Measurements from ENCODE around the gene SLC38A9.

The SLC38A9 gene

GRCh38 chr5:55600086-55600485, 112.0 kb downstream of the SLC38A9 start:
- TF ChIP-seq GATA3 (IDR thresholded peaks at IDR 0.05; ENCODE audit: low read depth, low read length) (no peak), GATA2 (IDR thresholded peaks at IDR 0.05; ENCODE audit: low read depth, low read length) (no peak)

GRCh38 chr5:55599148-55600050, 112.7 kb downstream of the SLC38A9 start:
- TF ChIP-seq GATA2 (IDR thresholded peaks at IDR 0.05; ENCODE audit: low read depth, low read length) (no peak), GATA3 (IDR thresholded peaks at IDR 0.05; ENCODE audit: low read depth, low read length) (no peak)

GRCh38 chr5:55597014-55597981, 114.8 kb downstream of the SLC38A9 start:
- TF ChIP-seq GATA3 (IDR thresholded peaks at IDR 0.05; ENCODE audit: low read depth, low read length) (no peak), GATA2 (IDR thresholded peaks at IDR 0.05; ENCODE audit: low read depth, low read length) (no peak)

- TF ChIP-seq GATA2 (IDR thresholded peaks at IDR 0.05; ENCODE audit: low read depth, low read length) (no peak), GATA3 (IDR thresholded peaks at IDR 0.05; ENCODE audit: low read depth, low read length) (no peak)
Measured at GRCh38 chr5:55594671-55595070, 117.5 kb downstream of the SLC38A9 start.

GRCh38 chr5:55593115-55593472, 119.0 kb downstream of the SLC38A9 start:
- TF ChIP-seq GATA3 (IDR thresholded peaks at IDR 0.05; ENCODE audit: low read depth, low read length) (no peak), GATA2 (IDR thresholded peaks at IDR 0.05; ENCODE audit: low read depth, low read length) (no peak)

GRCh38 chr5:55592388-55593114, 119.6 kb downstream of the SLC38A9 start:
- TF ChIP-seq GATA2 (IDR thresholded peaks at IDR 0.05; ENCODE audit: low read depth, low read length) = no peak

- TF ChIP-seq GATA2 (IDR thresholded peaks at IDR 0.05; ENCODE audit: low read depth, low read length) (no peak), GATA3 (IDR thresholded peaks at IDR 0.05; ENCODE audit: low read depth, low read length) (no peak)
Measured at GRCh38 chr5:55591686-55592085, 120.4 kb downstream of the SLC38A9 start.

GRCh38 chr5:55585206-55585610, 126.9 kb downstream of the SLC38A9 start:
- TF ChIP-seq GATA2 (IDR thresholded peaks at IDR 0.05; ENCODE audit: low read depth, low read length) (no peak), GATA3 (IDR thresholded peaks at IDR 0.05; ENCODE audit: low read depth, low read length) (no peak)

GRCh38 chr5:55584398-55585205, 127.5 kb downstream of the SLC38A9 start:
- no peak for TF ChIP-seq GATA3 (IDR thresholded peaks at IDR 0.05; ENCODE audit: low read depth, low read length)
- no peak for TF ChIP-seq GATA2 (IDR thresholded peaks at IDR 0.05; ENCODE audit: low read depth, low read length)

GRCh38 chr5:55583578-55583977, 128.5 kb downstream of the SLC38A9 start:
- TF ChIP-seq GATA3 (IDR thresholded peaks at IDR 0.05; ENCODE audit: low read depth, low read length) = no peak
- TF ChIP-seq GATA2 (IDR thresholded peaks at IDR 0.05; ENCODE audit: low read depth, low read length) = no peak

- TF ChIP-seq GATA2 (IDR thresholded peaks at IDR 0.05; ENCODE audit: low read depth, low read length) (no peak), GATA3 (IDR thresholded peaks at IDR 0.05; ENCODE audit: low read depth, low read length) (no peak)
Measured at GRCh38 chr5:55582256-55582655, 129.9 kb downstream of the SLC38A9 start.

- TF ChIP-seq GATA2 (IDR thresholded peaks at IDR 0.05; ENCODE audit: low read depth, low read length) (no peak), GATA3 (IDR thresholded peaks at IDR 0.05; ENCODE audit: low read depth, low read length) (no peak)
Measured at GRCh38 chr5:55580042-55580441, 132.1 kb downstream of the SLC38A9 start.

- peak; percentile 79 for TF ChIP-seq GATA2 (IDR thresholded peaks at IDR 0.05; ENCODE audit: low read depth, low read length)
- peak; percentile 39; the same call in 1 of the 2 replicates for TF ChIP-seq GATA3 (IDR thresholded peaks at IDR 0.05; ENCODE audit: low read depth, low read length)
Measured at GRCh38 chr5:55578771-55579170, 133.4 kb downstream of the SLC38A9 start.
